Skin of body (tissue), 2 donors: ENCODE data around the gene SFXN3. TPM values are rescaled to one million over a fixed set of nuclear protein-coding genes. Genes with fewer than 3 reads are reported as not detected.

Experiments
- DNase-seq: peaks from one replicate; lab custom pipeline; 2025; lab: John Stamatoyannopoulos, UW
- total RNA-seq: library from RNA; depleted of rRNA; stranded (reverse); fragments of >200 nt; gene quantifications from one replicate; pipeline ENCODE4 v1.2.3, GENCODE V29; 2014

SFXN3 gene
- total RNA-seq, 1 donor from 2014 or later, result 34.4 TPM

- no peak for DNase-seq
Observed at GRCh38 chr10:101000127-101000914, 30.7 kb upstream of the SFXN3 start.

GRCh38 chr10:101000915-101001658 lies 29.9 kb upstream of the SFXN3 start:
- peak; percentile 86 for DNase-seq

GRCh38 chr10:101001659-101002035 lies 29.4 kb upstream of the SFXN3 start:
- no peak for DNase-seq

GRCh38 chr10:101002456-101002855 lies 28.6 kb upstream of the SFXN3 start:
- DNase-seq, result no peak

- DNase-seq, result no peak
Observed at GRCh38 chr10:101003639-101004206, 27.3 kb upstream of the SFXN3 start.

GRCh38 chr10:101005361-101005760 lies 25.7 kb upstream of the SFXN3 start:
- DNase-seq, result no peak

GRCh38 chr10:101005869-101006567 lies 25.0 kb upstream of the SFXN3 start:
- DNase-seq, result no peak

- DNase-seq, result no peak
Observed at GRCh38 chr10:101006593-101007098, 24.4 kb upstream of the SFXN3 start.

GRCh38 chr10:101007099-101007711 lies 23.8 kb upstream of the SFXN3 start:
- no peak for DNase-seq

- DNase-seq, result no peak
Observed at GRCh38 chr10:101007915-101008822, 22.9 kb upstream of the SFXN3 start.

GRCh38 chr10:101008823-101009423 lies 22.1 kb upstream of the SFXN3 start:
- DNase-seq, result no peak

- no peak for DNase-seq
Observed at GRCh38 chr10:101010329-101010728, 20.7 kb upstream of the SFXN3 start.

- DNase-seq, result no peak
Observed at GRCh38 chr10:101011517-101012423, 19.3 kb upstream of the SFXN3 start.

GRCh38 chr10:101012525-101013364 lies 18.3 kb upstream of the SFXN3 start:
- peak; percentile 86 for DNase-seq

GRCh38 chr10:101013365-101013825 lies 17.6 kb upstream of the SFXN3 start:
- DNase-seq, result no peak

GRCh38 chr10:101014230-101014884 lies 16.7 kb upstream of the SFXN3 start:
- peak; percentile 46 for DNase-seq

GRCh38 chr10:101014966-101015581 lies 16.0 kb upstream of the SFXN3 start:
- no peak for DNase-seq
